ENCODE measurements around the gene TMEM45A. TPM values are rescaled to one million over a fixed set of nuclear protein-coding genes. Genes with fewer than 3 reads are reported as not detected.
"Not testable (repeated sequence)": the region's sequence is repeated elsewhere in the genome, so short reads cannot be mapped to it uniquely, and the experiment has no call there.

The TMEM45A gene
- total RNA-seq, 1 donor = 50.6 TPM

DNA sequence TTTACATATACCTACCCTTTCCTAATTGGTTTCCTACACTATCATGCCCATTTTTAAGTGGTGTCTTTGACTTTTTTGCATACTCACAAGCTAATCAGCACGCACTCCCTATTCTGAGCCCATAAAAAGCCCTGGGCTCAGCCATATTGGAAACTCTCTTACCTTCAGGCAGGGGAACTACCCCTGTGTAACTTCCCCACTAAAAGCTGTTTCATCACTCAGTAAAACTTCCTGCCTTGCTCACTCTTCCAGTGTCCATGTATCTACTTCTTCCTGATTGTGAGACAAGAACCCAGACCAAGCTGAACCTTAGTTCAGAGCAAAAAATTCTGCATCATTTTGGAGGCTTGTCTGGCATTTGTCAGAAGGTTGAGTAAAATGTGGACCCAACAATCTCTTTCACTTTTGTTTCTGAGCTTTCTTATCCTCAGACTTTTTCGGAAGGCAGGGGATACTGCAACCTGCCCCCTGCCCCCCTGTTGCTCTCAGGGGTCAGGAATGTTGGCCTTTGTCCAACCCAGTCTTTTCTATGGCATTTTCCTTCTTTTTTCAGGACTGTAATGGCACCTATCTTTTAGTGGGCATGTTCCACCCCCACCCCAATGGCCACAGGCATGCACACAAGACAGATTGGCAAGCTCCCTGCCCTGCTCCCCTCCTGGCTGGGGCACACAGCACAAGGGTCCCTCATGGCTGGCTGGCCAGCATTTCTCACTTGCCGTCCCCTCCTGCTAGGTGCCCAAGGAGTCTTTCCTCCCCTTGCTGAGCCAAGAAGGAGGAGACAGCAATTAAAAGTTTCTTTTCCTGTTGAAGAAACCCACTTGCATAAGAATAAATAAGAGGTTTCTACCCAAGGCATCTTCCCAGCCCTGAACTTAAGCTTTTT is 26.3 kb upstream of the TMEM45A start:
- no peak overlapping the region for H3K4me3 ChIP-seq (ENCODE audit: low read depth, low read length)
- TF ChIP-seq, protein P1, sequence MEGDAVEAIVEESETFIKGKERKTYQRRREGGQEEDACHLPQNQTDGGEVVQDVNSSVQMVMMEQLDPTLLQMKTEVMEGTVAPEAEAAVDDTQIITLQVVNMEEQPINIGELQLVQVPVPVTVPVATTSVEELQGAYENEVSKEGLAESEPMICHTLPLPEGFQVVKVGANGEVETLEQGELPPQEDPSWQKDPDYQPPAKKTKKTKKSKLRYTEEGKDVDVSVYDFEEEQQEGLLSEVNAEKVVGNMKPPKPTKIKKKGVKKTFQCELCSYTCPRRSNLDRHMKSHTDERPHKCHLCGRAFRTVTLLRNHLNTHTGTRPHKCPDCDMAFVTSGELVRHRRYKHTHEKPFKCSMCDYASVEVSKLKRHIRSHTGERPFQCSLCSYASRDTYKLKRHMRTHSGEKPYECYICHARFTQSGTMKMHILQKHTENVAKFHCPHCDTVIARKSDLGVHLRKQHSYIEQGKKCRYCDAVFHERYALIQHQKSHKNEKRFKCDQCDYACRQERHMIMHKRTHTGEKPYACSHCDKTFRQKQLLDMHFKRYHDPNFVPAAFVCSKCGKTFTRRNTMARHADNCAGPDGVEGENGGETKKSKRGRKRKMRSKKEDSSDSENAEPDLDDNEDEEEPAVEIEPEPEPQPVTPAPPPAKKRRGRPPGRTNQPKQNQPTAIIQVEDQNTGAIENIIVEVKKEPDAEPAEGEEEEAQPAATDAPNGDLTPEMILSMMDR (IDR thresholded peaks at IDR 0.05; ENCODE audit: insufficient read depth, low read length) = no peak
- peak; percentile 23 for DNase-seq (ENCODE audit: low read depth)

DNA sequence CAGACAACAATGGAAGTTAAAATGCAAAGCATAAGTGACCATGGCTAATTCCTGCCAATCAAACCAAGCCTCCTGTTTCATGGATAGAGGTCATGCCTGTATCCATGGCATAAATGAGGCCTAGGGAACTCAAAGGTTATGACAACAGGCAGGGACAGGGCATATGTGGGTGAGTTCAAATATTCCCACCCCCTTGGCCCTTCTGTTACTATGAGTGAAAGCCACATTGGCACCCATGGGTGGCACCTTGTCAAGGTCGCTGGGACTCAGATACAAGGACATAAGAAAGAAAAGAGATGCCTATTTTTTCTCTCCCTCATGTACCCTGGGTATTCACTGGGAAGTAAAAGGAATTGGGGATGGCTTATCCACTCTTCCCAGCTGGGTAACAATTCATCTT is 25.3 kb upstream of the TMEM45A start:
- TF ChIP-seq, protein P1 (IDR thresholded peaks at IDR 0.05; ENCODE audit: insufficient read depth, low read length) = no peak
- no peak overlapping the region for H3K4me3 ChIP-seq (ENCODE audit: low read depth, low read length)
- no peak for DNase-seq (ENCODE audit: low read depth)

DNA sequence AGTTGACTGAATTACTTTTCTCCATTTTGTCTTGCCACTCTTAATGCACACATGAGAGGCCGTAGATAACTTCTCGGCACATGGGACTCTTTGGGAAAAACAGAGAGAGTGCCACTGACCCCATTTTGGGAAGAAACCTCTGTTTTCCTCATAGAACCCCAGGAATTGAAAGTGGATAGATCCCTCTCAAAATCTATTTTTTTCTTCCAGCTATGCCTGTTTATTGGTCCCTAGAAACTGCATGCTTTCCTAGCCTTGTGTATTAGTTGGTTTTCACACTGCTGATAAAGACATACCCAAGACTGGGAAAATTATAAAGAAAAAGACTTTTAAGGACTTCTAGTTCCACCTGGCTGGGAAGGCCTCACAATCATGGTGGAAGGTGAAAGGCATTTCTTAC is 23.7 kb upstream of the TMEM45A start:
- no peak for DNase-seq (ENCODE audit: low read depth)
- H3K4me3 ChIP-seq (ENCODE audit: low read depth, low read length) = no peak overlapping the region
- TF ChIP-seq, protein P1 (IDR thresholded peaks at IDR 0.05; ENCODE audit: insufficient read depth, low read length) = no peak

DNA sequence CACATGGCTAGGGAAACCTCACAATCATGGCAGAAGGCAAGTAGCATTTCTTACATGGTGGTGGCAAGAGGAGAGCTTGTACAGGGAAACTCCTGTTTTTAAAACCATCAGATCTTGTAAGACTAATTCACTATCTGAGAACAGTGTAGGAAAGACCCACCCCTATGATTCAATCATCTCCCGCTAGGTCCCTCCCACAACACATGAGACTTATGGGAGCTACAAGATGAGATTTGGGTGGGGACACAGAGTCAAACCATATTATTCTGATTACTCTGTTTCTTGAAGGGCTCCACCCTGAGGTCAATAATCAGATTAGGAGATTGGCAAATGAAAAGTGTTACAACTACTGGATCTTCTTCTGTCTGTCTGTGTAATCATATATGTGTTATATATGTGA is 21.5 kb upstream of the TMEM45A start:
- no peak for DNase-seq (ENCODE audit: low read depth)
- TF ChIP-seq, protein P1 (IDR thresholded peaks at IDR 0.05; ENCODE audit: insufficient read depth, low read length) = no peak

DNA sequence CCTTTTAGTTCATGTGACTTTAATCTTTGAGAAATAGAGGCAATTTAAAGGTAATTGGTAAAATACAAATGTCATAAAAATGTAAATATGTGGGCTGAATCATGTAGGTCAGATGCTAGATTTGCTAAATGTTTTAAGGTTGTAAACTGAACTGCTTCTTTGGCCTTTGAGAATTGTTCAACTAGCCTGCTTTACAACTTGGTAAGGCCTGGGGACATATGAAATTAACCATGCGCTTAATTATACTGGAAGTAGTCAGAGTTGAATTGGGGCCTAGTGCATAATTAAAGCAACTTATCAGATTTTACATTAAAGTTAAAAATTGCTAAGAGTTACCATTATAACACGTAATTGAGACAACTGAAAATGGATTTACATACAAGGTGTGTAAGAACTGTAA is 21.0 kb upstream of the TMEM45A start:
- DNase-seq (ENCODE audit: low read depth) = no peak
- no peak overlapping the region for H3K4me3 ChIP-seq (ENCODE audit: low read depth, low read length)
- TF ChIP-seq, protein P1 (IDR thresholded peaks at IDR 0.05; ENCODE audit: insufficient read depth, low read length) = no peak

More for the DNA sequence above, 21.5 kb upstream of the TMEM45A start:
- no peak overlapping the region for H3K4me3 ChIP-seq (ENCODE audit: low read depth, low read length)

DNA sequence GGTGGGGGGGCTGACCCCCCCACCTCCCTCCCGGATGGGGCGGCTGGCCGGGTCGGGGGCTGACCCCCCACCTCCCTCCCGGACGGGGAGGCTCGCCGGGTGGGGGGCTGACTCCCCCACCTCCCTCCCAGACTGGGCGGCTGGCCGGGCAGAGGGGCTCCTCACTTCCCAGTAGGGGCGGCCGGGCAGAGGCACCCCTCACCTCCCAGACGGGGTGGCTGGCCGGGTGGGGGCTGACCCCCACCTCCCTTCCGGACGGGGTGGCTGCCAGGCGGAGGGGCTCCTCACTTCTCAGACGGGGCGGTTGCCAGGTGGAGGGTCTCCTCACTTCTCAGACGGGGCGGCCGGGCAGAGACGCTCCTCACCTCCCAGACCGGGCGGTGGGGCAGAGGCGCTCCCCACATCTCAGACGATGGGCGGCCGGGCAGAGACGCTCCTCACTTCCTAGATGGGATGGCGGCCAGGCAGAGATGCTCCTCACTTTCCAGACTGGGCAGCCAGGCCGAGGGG is 14.5 kb upstream of the TMEM45A start:
- DNase-seq (ENCODE audit: low read depth); H3K4me3 ChIP-seq (ENCODE audit: low read depth, low read length): not testable (repeated sequence)

DNA sequence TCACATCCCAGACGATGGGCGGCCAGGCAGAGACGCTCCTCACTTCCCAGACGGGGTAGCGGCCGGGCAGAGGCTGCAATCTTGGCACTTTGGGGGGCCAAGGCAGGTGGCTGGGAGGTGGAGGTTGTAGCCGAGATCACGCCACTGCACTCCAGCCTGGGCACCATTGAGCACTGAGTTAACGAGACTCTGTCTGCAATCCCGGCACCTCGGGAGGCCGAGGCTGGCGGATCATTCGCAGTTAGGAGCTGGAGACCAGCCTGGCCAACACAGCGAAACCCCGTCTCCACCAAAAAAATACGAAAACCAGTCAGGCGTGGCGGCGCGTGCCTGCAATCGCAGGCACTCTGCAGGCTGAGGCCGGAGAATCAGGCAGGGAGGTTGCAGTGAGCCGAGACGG is 13.9 kb upstream of the TMEM45A start:
- DNase-seq (ENCODE audit: low read depth); H3K4me3 ChIP-seq (ENCODE audit: low read depth, low read length): not testable (repeated sequence)

DNA sequence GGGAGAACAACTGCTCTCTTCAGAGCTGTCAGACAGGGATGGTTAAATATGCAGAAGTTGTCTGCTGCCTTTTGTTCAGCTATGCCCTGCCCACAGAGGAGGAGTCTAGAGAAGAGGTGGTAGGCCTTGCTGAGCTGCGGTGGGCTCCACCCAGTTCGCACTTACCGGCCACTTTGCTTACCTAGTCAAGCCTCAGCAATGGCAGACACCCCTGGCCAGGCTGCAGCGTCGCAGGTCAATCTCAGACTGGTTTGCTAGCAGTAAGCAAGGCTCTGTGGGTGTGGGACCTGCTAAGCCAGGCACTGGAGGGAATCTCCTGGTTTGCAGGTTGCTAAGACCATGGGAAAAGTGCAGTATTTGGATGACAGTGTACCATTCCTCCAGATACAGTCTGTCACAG is 12.3 kb upstream of the TMEM45A start:
- TF ChIP-seq, protein P1 (IDR thresholded peaks at IDR 0.05; ENCODE audit: insufficient read depth, low read length) = no peak
- no peak for DNase-seq (ENCODE audit: low read depth)
- H3K4me3 ChIP-seq (ENCODE audit: low read depth, low read length) = no peak overlapping the region
